ENCODE data around the gene CDH4. TPM values are rescaled to one million over a fixed set of nuclear protein-coding genes. Genes with fewer than 3 reads are reported as not detected.

CDH4 gene
- total and polyA plus RNA-seq, 2 donors (not counting 1 experiment from before 2014, with no cell fraction given): not detected

DNA sequence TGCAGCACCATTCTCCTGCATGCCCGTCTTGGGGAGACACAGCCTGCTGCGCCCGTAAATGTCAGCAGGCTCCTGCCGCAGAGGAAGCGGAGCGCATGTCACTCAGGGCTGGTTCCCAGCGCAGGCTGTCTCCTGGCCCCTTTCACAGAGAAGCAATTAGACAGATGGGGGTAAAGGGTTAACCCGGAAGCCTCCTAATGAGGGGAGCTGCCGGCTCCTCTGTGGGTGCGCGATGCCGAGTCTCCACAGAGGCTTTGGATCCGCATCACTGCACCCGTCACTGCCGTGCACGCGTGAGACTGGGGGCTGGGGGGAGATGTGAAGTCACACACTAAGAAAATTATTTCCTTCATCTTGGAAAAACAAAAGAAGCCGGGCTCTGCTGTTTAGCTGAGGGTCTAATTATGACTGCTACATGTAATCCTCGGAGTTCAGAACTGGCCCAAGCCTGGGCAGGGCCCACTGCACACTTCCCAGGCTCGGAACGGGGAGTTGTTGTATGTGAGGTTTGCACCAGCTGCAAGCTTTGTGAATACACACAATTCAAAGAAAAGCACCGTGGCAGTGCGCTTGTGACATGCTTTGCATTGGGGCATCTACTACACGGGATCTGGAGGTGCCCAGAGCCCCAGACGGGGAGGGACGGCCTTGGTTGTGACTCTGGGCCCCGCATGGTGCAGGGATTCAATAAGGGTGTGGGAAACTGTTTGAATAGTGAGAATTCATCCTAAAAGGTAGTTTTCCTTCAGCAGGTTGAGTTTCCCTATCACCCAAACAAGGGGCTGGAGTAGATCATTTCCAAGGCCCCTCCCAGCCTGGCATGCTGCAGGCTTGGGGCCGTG is 482.1 kb downstream of the CDH4 start:
- no peaks in the 10 kb centered on the region for H3K9me3 Mint-ChIP-seq (ENCODE audit: insufficient read depth)
- no peak overlapping the region for H3K4me3 ChIP-seq (ENCODE audit: control extremely low read depth in 1 of 5, extremely low read depth in 1 of 5, insufficient read depth in 1 of 5, low read depth in 2 of 5, low read length in 4 of 5)
- H3K4me3 Mint-ChIP-seq: no peak overlapping the region
- H3K4me2 ChIP-seq (replicated peaks; ENCODE audit: low read depth, low read length, poor library complexity, severe bottlenecking): no peak overlapping the region
- intact Hi-C loops (cut with micrococcal nuclease): no loop called here
- no peaks in the 10 kb centered on the region for H4K20me1 ChIP-seq (ENCODE audit: control insufficient read depth, insufficient read depth, low read length, poor library complexity, severe bottlenecking)
- H3K9me3 ChIP-seq (ENCODE audit: control extremely low read depth in 1 of 3, control insufficient read depth in 2 of 3, insufficient read depth in 1 of 3, low read length in 2 of 3): peaks cover 0 to 22% (median 0%) of the 10 kb centered on the region in 3 donors
- no peaks in the 10 kb centered on the region for H3K4me1 Mint-ChIP-seq
- ATAC-seq (ENCODE audit: low read depth) (no peak), DNase-seq (no peak)
- H3K9ac ChIP-seq (ENCODE audit: low read length): no peak overlapping the region
- H3K4me1 ChIP-seq (ENCODE audit: control insufficient read depth in 2 of 2, insufficient read depth in 2 of 2, low read length in 2 of 2): no peaks in the 10 kb centered on the region
- H3K27me3 Mint-ChIP-seq: no peaks in the 10 kb centered on the region
- TF ChIP-seq, protein P1, sequence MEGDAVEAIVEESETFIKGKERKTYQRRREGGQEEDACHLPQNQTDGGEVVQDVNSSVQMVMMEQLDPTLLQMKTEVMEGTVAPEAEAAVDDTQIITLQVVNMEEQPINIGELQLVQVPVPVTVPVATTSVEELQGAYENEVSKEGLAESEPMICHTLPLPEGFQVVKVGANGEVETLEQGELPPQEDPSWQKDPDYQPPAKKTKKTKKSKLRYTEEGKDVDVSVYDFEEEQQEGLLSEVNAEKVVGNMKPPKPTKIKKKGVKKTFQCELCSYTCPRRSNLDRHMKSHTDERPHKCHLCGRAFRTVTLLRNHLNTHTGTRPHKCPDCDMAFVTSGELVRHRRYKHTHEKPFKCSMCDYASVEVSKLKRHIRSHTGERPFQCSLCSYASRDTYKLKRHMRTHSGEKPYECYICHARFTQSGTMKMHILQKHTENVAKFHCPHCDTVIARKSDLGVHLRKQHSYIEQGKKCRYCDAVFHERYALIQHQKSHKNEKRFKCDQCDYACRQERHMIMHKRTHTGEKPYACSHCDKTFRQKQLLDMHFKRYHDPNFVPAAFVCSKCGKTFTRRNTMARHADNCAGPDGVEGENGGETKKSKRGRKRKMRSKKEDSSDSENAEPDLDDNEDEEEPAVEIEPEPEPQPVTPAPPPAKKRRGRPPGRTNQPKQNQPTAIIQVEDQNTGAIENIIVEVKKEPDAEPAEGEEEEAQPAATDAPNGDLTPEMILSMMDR (IDR thresholded peaks at IDR 0.05): no peak
- TF ChIP-seq EZH2 (IDR thresholded peaks at IDR 0.05; ENCODE audit: borderline replicate concordance, insufficient read depth, low read depth, low read length, poor library complexity, severe bottlenecking): no peak
- H3K27me3 ChIP-seq (replicated peaks in 1 of 4; ENCODE audit: control extremely low read depth in 1 of 4, control insufficient read depth in 3 of 4, insufficient read depth in 4 of 4, low read length in 3 of 4): no peaks in the 10 kb centered on the region
- WGBS (ENCODE audit: insufficient coverage): 92% methylated on average over 18 of the region's 28 CpGs
- no peak overlapping the region for H3K27ac Mint-ChIP-seq
- POLR2A ChIA-PET: no interaction called here
- no peak overlapping the region for H3K27ac ChIP-seq (ENCODE audit: low read length in 2 of 2)
- H3K79me2 ChIP-seq (ENCODE audit: control insufficient read depth, insufficient read depth, low read length): no peaks in the 10 kb centered on the region
- no peaks in the 10 kb centered on the region for H3K36me3 ChIP-seq (replicated peaks in 1 of 2; ENCODE audit: control extremely low read depth in 1 of 2, control insufficient read depth in 1 of 2, extremely low read depth in 1 of 2, insufficient read depth in 2 of 2, low read length in 1 of 2)
- H2AFZ ChIP-seq (ENCODE audit: insufficient read depth, low read depth, low read length, poor library complexity, severe bottlenecking): no peak overlapping the region
- CTCF ChIA-PET: no interaction called here

DNA sequence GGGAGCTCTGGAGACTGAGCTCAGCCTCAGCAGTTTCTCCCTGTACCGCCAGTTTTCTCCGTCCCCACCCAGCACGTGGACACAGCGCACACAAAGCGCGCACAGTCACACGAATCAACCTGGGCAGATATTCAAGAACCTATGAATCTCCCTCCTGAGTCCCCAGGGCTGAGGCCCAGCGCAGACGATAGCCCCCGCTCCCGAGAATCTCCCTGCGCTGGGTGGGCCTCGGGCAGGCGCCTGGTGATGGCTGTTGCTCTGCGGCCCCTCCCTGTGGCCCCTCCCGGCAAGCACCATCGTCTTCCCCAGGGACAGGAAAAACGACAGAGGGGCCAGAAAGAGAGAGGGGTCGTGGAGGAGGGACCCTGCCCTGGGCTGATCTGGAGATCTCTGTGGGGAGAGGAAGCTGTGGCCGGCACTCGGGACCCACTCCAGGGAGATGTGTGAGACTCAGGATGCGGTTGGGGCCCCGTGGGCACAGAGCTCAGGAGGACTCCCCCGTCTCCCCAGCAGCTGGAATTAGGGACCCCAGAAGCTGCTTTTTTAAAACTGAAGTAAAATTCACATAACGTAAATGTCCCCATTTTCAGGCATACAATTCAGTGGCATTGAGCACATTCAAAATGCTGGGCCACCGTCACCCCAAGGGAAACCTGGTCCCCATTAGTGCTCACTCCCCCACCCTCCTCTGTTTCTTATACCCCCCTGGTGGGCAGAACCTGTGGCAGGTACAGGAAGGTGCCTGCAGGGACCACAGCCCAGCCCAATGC is 482.9 kb downstream of the CDH4 start:
- ATAC-seq (ENCODE audit: low read depth): no peak
- WGBS (ENCODE audit: insufficient coverage): 68% methylated on average over 22 of the region's 26 CpGs

More for the DNA sequence above, 482.9 kb downstream of the CDH4 start:
- CTCF ChIA-PET: no interaction called here
- no peaks in the 10 kb centered on the region for H3K27me3 ChIP-seq (replicated peaks in 1 of 4; ENCODE audit: control extremely low read depth in 1 of 4, control insufficient read depth in 3 of 4, insufficient read depth in 4 of 4, low read length in 3 of 4)
- no peaks in the 10 kb centered on the region for H3K79me2 ChIP-seq (ENCODE audit: control insufficient read depth, insufficient read depth, low read length)
- TF ChIP-seq EZH2 (IDR thresholded peaks at IDR 0.05; ENCODE audit: borderline replicate concordance, insufficient read depth, low read depth, low read length, poor library complexity, severe bottlenecking): no peak
- TF ChIP-seq, protein P1 (IDR thresholded peaks at IDR 0.05): no peak
- H2AFZ ChIP-seq (ENCODE audit: insufficient read depth, low read depth, low read length, poor library complexity, severe bottlenecking): no peak overlapping the region
- Mint-ChIP-seq H3K9me3 (ENCODE audit: insufficient read depth) (no peaks in the 10 kb centered on the region), H3K27me3 (no peaks in the 10 kb centered on the region), H3K27ac (no peak overlapping the region), H3K4me3 (no peak overlapping the region), H3K4me1 (no peaks in the 10 kb centered on the region)
- peaks cover 0 to 27% (median 0%) of the 10 kb centered on the region in 3 donors for H3K9me3 ChIP-seq (ENCODE audit: control extremely low read depth in 1 of 3, control insufficient read depth in 2 of 3, insufficient read depth in 1 of 3, low read length in 2 of 3)
- POLR2A ChIA-PET: no interaction called here
- H3K36me3 ChIP-seq (replicated peaks in 1 of 2; ENCODE audit: control extremely low read depth in 1 of 2, control insufficient read depth in 1 of 2, extremely low read depth in 1 of 2, insufficient read depth in 2 of 2, low read length in 1 of 2): no peaks in the 10 kb centered on the region
- H3K4me2 ChIP-seq (replicated peaks; ENCODE audit: low read depth, low read length, poor library complexity, severe bottlenecking): no peak overlapping the region
- no peaks in the 10 kb centered on the region for H3K4me1 ChIP-seq (ENCODE audit: control insufficient read depth in 2 of 2, insufficient read depth in 2 of 2, low read length in 2 of 2)
- DNase-seq: no peak
- H4K20me1 ChIP-seq (ENCODE audit: control insufficient read depth, insufficient read depth, low read length, poor library complexity, severe bottlenecking): no peaks in the 10 kb centered on the region
- H3K27ac ChIP-seq (ENCODE audit: low read length in 2 of 2): no peak overlapping the region
- H3K9ac ChIP-seq (ENCODE audit: low read length): no peak overlapping the region
- intact Hi-C loops (cut with micrococcal nuclease): no loop called here
- H3K4me3 ChIP-seq (ENCODE audit: control extremely low read depth in 1 of 5, extremely low read depth in 1 of 5, insufficient read depth in 1 of 5, low read depth in 2 of 5, low read length in 4 of 5): no peak overlapping the region

Data from B cell (primary cell).